ENCODE results near the gene CHRM2. TPM values are rescaled to one million over a fixed set of nuclear protein-coding genes. Genes with fewer than 3 reads are reported as not detected.

The CHRM2 gene
- total RNA-seq, 2 experiments from 2014 or later: not detected

Small RNAs within 50 kb of the gene (microRNA-seq; reads per million reads assigned to microRNA genes)
- gene MIR490 (ENCODE audit: borderline replicate concordance): not detected

Small RNAs within 50 kb of the gene (small RNA-seq; reads per million reads assigned to genes)
- gene KRT8P51 (not detected), gene MIR490 (not detected)
